Kidney (tissue), 14 donors: ENCODE measurements around the gene BLOC1S3. TPM values are rescaled to one million over a fixed set of nuclear protein-coding genes. Genes with fewer than 3 reads are reported as not detected.

Source experiments
- DNase-seq, 5 donors: peaks; one replicate each; pipeline ENCODE4 v3.0.0-alpha.2; 2013 to 2020
- FAIRE-seq: peaks from 2 replicates; lab custom pipeline; 2012; peaks lifted over from hg19 to GRCh38; lab: Jason Lieb, UNC
- H3K27ac ChIP-seq, 2 donors: one replicate each; pipeline ENCODE4 v1.7.0; 2013; ENCODE audit warnings: low read depth in 2 of 2, low read length in 2 of 2, inconsistent platforms in 1 of 2
- H3K27me3 ChIP-seq: one replicate; pipeline ENCODE4 v1.7.1; 2013; ENCODE audit warnings: low read length, inconsistent platforms; ENCODE audit not compliant: control insufficient read depth, insufficient read depth
- H3K36me3 ChIP-seq, 3 donors: one replicate each; pipeline versions ENCODE4 v1.7.0 to v1.7.1; 2013; ENCODE audit warnings: low read length in 3 of 3, control low read depth in 1 of 3, inconsistent platforms in 1 of 3; ENCODE audit not compliant: insufficient read depth in 3 of 3, control insufficient read depth in 2 of 3
- H3K4me1 ChIP-seq, 3 donors: one replicate each; pipeline versions ENCODE4 v1.7.0 to v1.7.1; 2013; ENCODE audit warnings: low read length in 3 of 3, inconsistent platforms in 1 of 3, low read depth in 1 of 3; ENCODE audit not compliant: control insufficient read depth in 2 of 3, insufficient read depth in 2 of 3
- H3K4me3 ChIP-seq, 3 donors: one replicate each; pipeline versions ENCODE4 v1.7.0 to v1.8.1; 2013; ENCODE audit warnings: low read length in 3 of 3, control low read depth in 1 of 3, inconsistent platforms in 1 of 3
- H3K9ac ChIP-seq, 3 donors: one replicate each; pipeline versions ENCODE4 v1.7.0 to v1.7.1; 2013; ENCODE audit warnings: low read length in 3 of 3, control low read depth in 1 of 3, inconsistent platforms in 1 of 3
- H3K9me3 ChIP-seq, 3 donors: one replicate each; pipeline versions ENCODE4 v1.7.0 to v1.7.1; 2013; ENCODE audit warnings: low read length in 3 of 3, control low read depth in 1 of 3, inconsistent platforms in 1 of 3; ENCODE audit not compliant: control insufficient read depth in 2 of 3, insufficient read depth in 1 of 3
- intact Hi-C: fragments of 100-400 bp; cut with DNase I; formaldehyde crosslinking; loops from one replicate; pipeline ENCODE4 v1.11.1; 2022
- polyA plus RNA-seq: library from polyadenylated mRNA; stranded (reverse); fragments of 350-450 nt; fragmentation: Illumina TruSeq; extraction: RNeasy Lipid Tissue Mini Kit (QIAGEN cat#74804); gene quantifications from one replicate; pipeline ENCODE4 v1.2.3, GENCODE V29; 2014; ENCODE audit warnings: low read depth, low replicate concordance; ENCODE audit not compliant: insufficient read depth
- total RNA-seq: library from RNA; stranded (reverse); fragmentation: NEBNext Ultra II Directional; extraction: Animal tissue kit (Norgen Biotek cat#: 25700); gene quantifications from one replicate; pipeline ENCODE4 v1.2.1, GENCODE V29; 2021
- TF ChIP-seq, protein P1 (sequence below): IDR thresholded peaks from 3 replicates; pipeline ENCODE4 v1.5.1; 2012; ENCODE audit warnings: mild to moderate bottlenecking, moderate library complexity, borderline replicate concordance; ENCODE audit not compliant: insufficient read depth; ENCODE audit errors: extremely low read depth
- donor health status: control.
- donor health status: control.
- donor health status: control.
- donor health status: control.
- donor health status: control.
- donor health status: DM: yes; HTN: yes; CAD: no.
- donor health status: Normal renal cell carcinoma (clear cell type).

The BLOC1S3 gene
- total and polyA plus RNA-seq, 2 donors from 2014 or later, result 5.2 to 13.2 TPM

DNA sequence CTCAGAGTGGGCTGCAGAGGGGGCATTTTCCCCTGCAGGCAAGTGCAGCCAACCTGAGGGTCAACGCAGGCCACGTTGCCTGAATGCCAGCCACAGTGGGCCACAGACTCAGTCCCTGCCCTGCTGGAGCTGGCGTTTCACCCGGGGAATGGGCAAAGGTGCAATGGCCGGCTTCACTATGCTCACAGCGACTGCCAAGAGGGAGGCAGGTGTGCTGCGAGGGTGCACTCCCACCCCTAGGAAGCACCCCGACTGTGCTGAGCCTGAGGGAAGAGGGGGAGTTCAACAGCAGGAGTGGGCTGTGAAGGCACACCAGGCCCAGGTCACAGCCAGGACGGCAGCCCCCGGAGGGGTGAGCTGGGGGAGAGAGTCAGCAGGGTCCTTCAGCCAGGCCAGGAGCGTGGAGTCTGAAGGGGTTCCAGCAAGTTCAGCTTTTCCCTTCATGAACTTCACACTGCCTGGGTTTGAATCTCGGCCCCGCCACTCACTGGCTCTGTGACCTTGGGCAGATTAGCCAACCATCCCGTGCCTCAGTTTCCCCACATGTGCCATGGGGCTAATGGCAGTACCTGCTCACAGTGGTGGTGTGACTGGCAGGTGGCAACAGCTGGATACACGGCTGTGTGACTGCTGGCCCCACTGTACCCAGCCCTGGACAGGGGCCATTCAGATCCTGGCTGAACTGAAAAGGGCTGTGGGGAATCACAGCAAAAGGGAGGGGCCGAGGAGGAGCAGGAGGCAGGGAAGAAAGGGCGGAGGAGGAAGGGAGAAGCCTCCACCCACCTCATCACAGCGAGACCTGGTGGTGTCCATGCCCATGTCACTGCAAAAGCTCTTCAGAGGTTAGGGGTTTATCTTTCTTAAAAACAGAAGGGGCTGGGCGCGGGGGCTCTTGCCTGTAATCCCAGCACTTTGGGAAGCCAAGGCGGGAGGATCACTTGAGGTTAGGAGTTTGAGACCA is 8.2 kb upstream of the BLOC1S3 start:
- TF ChIP-seq, protein P1, sequence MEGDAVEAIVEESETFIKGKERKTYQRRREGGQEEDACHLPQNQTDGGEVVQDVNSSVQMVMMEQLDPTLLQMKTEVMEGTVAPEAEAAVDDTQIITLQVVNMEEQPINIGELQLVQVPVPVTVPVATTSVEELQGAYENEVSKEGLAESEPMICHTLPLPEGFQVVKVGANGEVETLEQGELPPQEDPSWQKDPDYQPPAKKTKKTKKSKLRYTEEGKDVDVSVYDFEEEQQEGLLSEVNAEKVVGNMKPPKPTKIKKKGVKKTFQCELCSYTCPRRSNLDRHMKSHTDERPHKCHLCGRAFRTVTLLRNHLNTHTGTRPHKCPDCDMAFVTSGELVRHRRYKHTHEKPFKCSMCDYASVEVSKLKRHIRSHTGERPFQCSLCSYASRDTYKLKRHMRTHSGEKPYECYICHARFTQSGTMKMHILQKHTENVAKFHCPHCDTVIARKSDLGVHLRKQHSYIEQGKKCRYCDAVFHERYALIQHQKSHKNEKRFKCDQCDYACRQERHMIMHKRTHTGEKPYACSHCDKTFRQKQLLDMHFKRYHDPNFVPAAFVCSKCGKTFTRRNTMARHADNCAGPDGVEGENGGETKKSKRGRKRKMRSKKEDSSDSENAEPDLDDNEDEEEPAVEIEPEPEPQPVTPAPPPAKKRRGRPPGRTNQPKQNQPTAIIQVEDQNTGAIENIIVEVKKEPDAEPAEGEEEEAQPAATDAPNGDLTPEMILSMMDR, result no peak
- H3K36me3 ChIP-seq, result peaks cover 0 to 3% (median 0%) of the 10 kb centered on the region in 3 donors
- H3K4me1 ChIP-seq, result peaks cover 0 to 7% (median 0%) of the 10 kb centered on the region in 3 donors
- peak overlapping the region in 1 of 2 donors; percentile 37 for H3K27ac ChIP-seq
- no peak overlapping the region for H3K9ac ChIP-seq
- no peak overlapping the region for H3K4me3 ChIP-seq
- intact Hi-C loops, result no loop called here
- no peaks in the 10 kb centered on the region for H3K27me3 ChIP-seq
- FAIRE-seq (no peak), DNase-seq (peak in 1 of 5 donors; percentile 70)
- H3K9me3 ChIP-seq, result no peaks in the 10 kb centered on the region

DNA sequence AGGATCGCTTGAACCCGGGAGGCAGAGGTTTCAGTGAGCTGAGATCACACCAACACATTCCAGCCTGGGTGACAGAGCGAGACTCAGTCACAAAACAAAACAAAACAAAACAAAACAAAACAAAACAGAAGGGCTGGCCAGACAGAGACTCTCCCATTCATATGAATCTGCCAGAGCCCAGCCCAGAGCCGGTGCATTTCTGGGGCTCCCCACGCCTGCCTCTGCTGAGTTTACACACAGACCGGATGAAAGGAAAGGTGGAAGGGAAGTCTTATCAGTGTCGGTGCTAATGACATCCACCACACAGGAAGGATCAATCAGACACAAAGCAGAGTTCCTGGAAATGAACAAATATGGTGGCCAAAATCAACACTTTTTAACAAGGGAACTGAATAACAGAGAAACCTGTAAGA is 7.4 kb upstream of the BLOC1S3 start:
- no peak overlapping the region for H3K4me3 ChIP-seq
- no peak for FAIRE-seq
- TF ChIP-seq, protein P1, result no peak

DNA sequence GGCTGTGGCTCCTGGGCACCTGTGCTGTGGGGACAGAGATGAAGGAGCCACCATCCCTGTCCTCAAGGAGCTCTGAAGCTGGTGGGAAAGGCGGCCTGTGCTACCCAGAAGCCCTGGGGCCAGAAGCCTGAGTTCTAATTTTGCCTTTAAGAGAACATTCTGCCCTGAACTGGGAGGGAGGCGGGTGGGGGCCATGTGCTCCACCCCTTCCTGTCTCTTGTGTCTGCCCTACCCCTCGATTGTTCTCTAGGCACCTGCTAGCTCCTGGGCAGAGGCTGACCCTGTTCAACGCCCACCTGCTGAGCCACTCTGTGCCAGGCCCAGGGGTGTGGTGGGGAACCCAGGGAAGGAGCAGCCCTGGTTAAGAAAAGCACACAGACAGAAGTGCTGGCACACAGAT is 6.4 kb upstream of the BLOC1S3 start:
- intact Hi-C loops, result no loop called here
- no peak for FAIRE-seq
- no peak overlapping the region for H3K9ac ChIP-seq

More for the DNA sequence above, 7.4 kb upstream of the BLOC1S3 start:
- Histone ChIP-seq H3K9me3 (no peaks in the 10 kb centered on the region), H3K4me1 (peaks cover 0 to 7% (median 0%) of the 10 kb centered on the region in 3 donors), H3K27ac (no peak overlapping the region), H3K36me3 (peaks cover 0 to 3% (median 0%) of the 10 kb centered on the region in 3 donors), H3K27me3 (no peaks in the 10 kb centered on the region), H3K9ac (no peak overlapping the region)
- intact Hi-C loops, result no loop called here
- DNase-seq, result no peak

More for the DNA sequence above, 6.4 kb upstream of the BLOC1S3 start:
- no peak for DNase-seq
- Histone ChIP-seq H3K27ac (no peak overlapping the region), H3K27me3 (no peaks in the 10 kb centered on the region), H3K36me3 (peaks cover 0 to 3% (median 0%) of the 10 kb centered on the region in 3 donors), H3K4me3 (no peak overlapping the region), H3K4me1 (peaks cover 0 to 7% (median 0%) of the 10 kb centered on the region in 3 donors), H3K9me3 (no peaks in the 10 kb centered on the region)
- TF ChIP-seq, protein P1, result no peak
